IPS DF 4.7 (cell line): ENCODE results near the gene TYSND1.
A peak's percentile ranks its signal among the peaks of the same experiment; 100 is the strongest.
"Not testable (repeated sequence)": the region's sequence is repeated elsewhere in the genome, so short reads cannot be mapped to it uniquely, and the experiment has no call there.

Source experiments
- DNase-seq: peaks from one replicate; pipeline ENCODE4 v3.0.0-alpha.2; 2013; ENCODE audit warnings: low spot score; ENCODE audit errors: extremely low read depth

Gene TYSND1

GRCh38 chr10:70146489-70147258 lies at the start of gene TYSND1:
Gene TYSND1, minus strand, starts transcription at chr10:70146700. Its CDS starts 114 bp downstream, at chr10:70146586.
- peak; percentile 96 for DNase-seq

GRCh38 chr10:70193391-70193844 lies 46.9 kb upstream of the TYSND1 start:
- DNase-seq, result no peak

- DNase-seq, result no peak
These were observed 45.9 kb upstream of the TYSND1 start for GRCh38 chr10:70192326-70192968.

- DNase-seq, result no peak
These were observed 45.4 kb upstream of the TYSND1 start for GRCh38 chr10:70191972-70192305.

- no peak for DNase-seq
These were observed 44.9 kb upstream of the TYSND1 start for GRCh38 chr10:70191161-70191971.

- no peak for DNase-seq
These were observed 44.1 kb upstream of the TYSND1 start for GRCh38 chr10:70190581-70190980.

GRCh38 chr10:70190102-70190501 lies 43.6 kb upstream of the TYSND1 start:
- no peak for DNase-seq

GRCh38 chr10:70188768-70189167 lies 42.3 kb upstream of the TYSND1 start:
- DNase-seq, result no peak

- no peak for DNase-seq
These were observed 40.1 kb upstream of the TYSND1 start for GRCh38 chr10:70186571-70186970.

- DNase-seq, result no peak
These were observed 39.6 kb upstream of the TYSND1 start for GRCh38 chr10:70186090-70186489.

- DNase-seq, result no peak
These were observed 36.8 kb upstream of the TYSND1 start for GRCh38 chr10:70183304-70183703.

GRCh38 chr10:70179209-70179608 lies 32.7 kb upstream of the TYSND1 start:
- not testable (repeated sequence) for DNase-seq

GRCh38 chr10:70178139-70178725 lies 31.7 kb upstream of the TYSND1 start:
- no peak for DNase-seq

GRCh38 chr10:70176441-70176840 lies 29.9 kb upstream of the TYSND1 start:
- DNase-seq, result no peak

- no peak for DNase-seq
These were observed 29.0 kb upstream of the TYSND1 start for GRCh38 chr10:70175516-70175915.

GRCh38 chr10:70174058-70174741 lies 27.7 kb upstream of the TYSND1 start:
- DNase-seq, result no peak

- DNase-seq, result no peak
These were observed 23.3 kb upstream of the TYSND1 start for GRCh38 chr10:70169649-70170364.

- DNase-seq, result no peak
These were observed 22.5 kb upstream of the TYSND1 start for GRCh38 chr10:70169011-70169410.

GRCh38 chr10:70167246-70167645 lies 20.7 kb upstream of the TYSND1 start:
- no peak for DNase-seq

- no peak for DNase-seq
These were observed 19.9 kb upstream of the TYSND1 start for GRCh38 chr10:70166394-70166793.
